ENCODE results near the gene PPP2R5C. TPM values are rescaled to one million over a fixed set of nuclear protein-coding genes. Genes with fewer than 3 reads are reported as not detected.

The PPP2R5C gene
- total RNA-seq, 1 experiment from 2014 or later, result 96.1 TPM

DNA sequence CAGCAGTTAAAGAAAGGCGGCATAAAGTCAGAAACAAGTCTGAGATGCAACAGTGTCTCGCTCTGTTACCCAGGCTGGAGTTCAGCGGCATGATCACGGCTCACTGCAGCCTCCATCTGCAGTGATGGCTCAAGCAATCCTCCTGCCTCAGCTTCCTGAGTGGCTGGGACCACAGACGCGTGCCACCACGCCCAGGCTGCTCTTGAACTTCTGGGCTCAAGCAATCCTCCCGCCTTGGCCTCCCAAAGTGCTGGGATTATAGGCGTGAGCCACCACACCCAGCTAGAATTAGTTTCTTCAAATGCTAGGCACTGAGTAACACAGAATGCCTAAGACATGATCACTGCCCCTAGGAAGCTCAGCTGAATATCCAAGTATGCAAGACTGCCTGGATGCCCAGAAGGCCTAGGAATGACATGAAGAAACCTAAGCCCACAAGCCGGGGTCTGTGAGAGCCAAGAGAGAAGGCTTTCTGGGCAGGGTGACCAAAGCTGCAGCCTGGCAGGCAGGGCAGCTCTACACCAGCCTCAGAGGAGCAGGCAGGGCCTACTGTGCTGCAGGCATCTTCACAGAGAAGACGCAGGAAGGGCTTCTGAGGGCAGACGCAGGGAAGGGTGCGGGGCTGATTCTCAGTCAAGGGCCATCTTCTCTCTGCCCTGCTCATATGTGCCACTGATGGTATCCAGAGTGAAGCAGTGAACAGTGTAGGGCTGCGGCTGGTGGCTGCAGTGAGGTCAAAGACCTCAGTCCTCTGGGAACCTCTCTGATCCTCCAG is 4.3 kb upstream of the PPP2R5C start:
- Histone ChIP-seq H3K27me3 (ENCODE audit: low read length) (no peaks in the 10 kb centered on the region), H3K4me1 (ENCODE audit: insufficient read depth, low read length) (peaks cover 5% of the 10 kb centered on the region), H2AFZ (ENCODE audit: low read length) (no peak overlapping the region), H3K9me3 (ENCODE audit: low read length) (no peaks in the 10 kb centered on the region), H3K9ac (ENCODE audit: low read length) (no peak overlapping the region), H3K36me3 (ENCODE audit: low read depth, low read length) (no peaks in the 10 kb centered on the region), H3K4me3 (ENCODE audit: low read length) (no peak overlapping the region), H3K79me2 (ENCODE audit: low read length) (peaks cover 3% of the 10 kb centered on the region; the same call in 1 of the 2 replicates), H3K4me2 (ENCODE audit: low read length) (no peak overlapping the region), H3K9me2 (replicated peaks; ENCODE audit: low read length) (no peaks in the 10 kb centered on the region), H3F3A (ENCODE audit: low read length, unreplicated experiment) (no peaks in the 10 kb centered on the region), H3K27ac (ENCODE audit: low read length) (no peak overlapping the region), H4K20me1 (ENCODE audit: low read length) (no peaks in the 10 kb centered on the region)
- BruUV-seq (replicated peaks), result no TSS peak
- TF ChIP-seq, protein P1, sequence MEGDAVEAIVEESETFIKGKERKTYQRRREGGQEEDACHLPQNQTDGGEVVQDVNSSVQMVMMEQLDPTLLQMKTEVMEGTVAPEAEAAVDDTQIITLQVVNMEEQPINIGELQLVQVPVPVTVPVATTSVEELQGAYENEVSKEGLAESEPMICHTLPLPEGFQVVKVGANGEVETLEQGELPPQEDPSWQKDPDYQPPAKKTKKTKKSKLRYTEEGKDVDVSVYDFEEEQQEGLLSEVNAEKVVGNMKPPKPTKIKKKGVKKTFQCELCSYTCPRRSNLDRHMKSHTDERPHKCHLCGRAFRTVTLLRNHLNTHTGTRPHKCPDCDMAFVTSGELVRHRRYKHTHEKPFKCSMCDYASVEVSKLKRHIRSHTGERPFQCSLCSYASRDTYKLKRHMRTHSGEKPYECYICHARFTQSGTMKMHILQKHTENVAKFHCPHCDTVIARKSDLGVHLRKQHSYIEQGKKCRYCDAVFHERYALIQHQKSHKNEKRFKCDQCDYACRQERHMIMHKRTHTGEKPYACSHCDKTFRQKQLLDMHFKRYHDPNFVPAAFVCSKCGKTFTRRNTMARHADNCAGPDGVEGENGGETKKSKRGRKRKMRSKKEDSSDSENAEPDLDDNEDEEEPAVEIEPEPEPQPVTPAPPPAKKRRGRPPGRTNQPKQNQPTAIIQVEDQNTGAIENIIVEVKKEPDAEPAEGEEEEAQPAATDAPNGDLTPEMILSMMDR (conservative IDR thresholded peaks at IDR 0.05; ENCODE audit: low read depth, low read length), result no peak
- TF ChIP-seq EZH2phosphoT487 (IDR thresholded peaks at IDR 0.05; ENCODE audit: borderline replicate concordance, low read length) (no peak), EZH2 (IDR thresholded peaks at IDR 0.05; ENCODE audit: low read length, unreplicated experiment) (no peak)
- intact Hi-C loops (cut with micrococcal nuclease), result no loop called here
- POLR2A ChIA-PET (ENCODE audit: unreplicated experiment), result no interaction called here
- DNase-seq (no peak), ATAC-seq (no peak)
- CTCF ChIA-PET, result no interaction called here

DNA sequence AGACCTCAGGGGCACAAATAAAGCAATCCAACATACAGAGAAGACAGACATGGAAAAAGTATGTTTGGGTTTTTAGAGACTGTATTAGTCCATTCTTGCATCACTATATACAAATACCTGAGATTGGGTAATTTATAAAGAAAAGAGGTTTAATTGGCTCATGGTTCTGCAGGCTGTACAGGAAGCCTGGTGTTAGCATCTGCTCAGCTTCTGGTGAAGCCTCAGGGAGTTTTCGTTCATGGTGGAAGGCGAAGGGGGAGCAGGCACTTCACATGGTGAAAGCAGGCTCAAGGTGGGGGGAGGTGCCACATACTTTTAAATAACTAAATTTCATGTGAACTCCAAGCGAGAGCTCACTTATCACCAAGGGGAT is 3.7 kb upstream of the PPP2R5C start:
- Histone ChIP-seq H3K9me3 (ENCODE audit: low read length) (no peaks in the 10 kb centered on the region), H3K27me3 (ENCODE audit: low read length) (no peaks in the 10 kb centered on the region), H4K20me1 (ENCODE audit: low read length) (no peaks in the 10 kb centered on the region), H3F3A (ENCODE audit: low read length, unreplicated experiment) (no peaks in the 10 kb centered on the region), H2AFZ (ENCODE audit: low read length) (no peak overlapping the region), H3K27ac (ENCODE audit: low read length) (no peak overlapping the region), H3K79me2 (ENCODE audit: low read length) (peaks cover 8% of the 10 kb centered on the region; the same call in 1 of the 2 replicates), H3K4me2 (ENCODE audit: low read length) (no peak overlapping the region), H3K4me3 (ENCODE audit: low read length) (no peak overlapping the region), H3K36me3 (ENCODE audit: low read depth, low read length) (no peaks in the 10 kb centered on the region), H3K4me1 (ENCODE audit: insufficient read depth, low read length) (peaks cover 9% of the 10 kb centered on the region), H3K9me2 (replicated peaks; ENCODE audit: low read length) (no peaks in the 10 kb centered on the region), H3K9ac (ENCODE audit: low read length) (no peak overlapping the region)
- no peak for DNase-seq
- CTCF ChIA-PET, result no interaction called here
- no TSS peak for BruUV-seq (replicated peaks)
- POLR2A ChIA-PET (ENCODE audit: unreplicated experiment), result no interaction called here
- TF ChIP-seq, protein P1 (conservative IDR thresholded peaks at IDR 0.05; ENCODE audit: low read depth, low read length), result no peak
- TF ChIP-seq EZH2 (IDR thresholded peaks at IDR 0.05; ENCODE audit: low read length, unreplicated experiment) (no peak), EZH2phosphoT487 (IDR thresholded peaks at IDR 0.05; ENCODE audit: borderline replicate concordance, low read length) (no peak)
- intact Hi-C loops (cut with micrococcal nuclease), result no loop called here
- no peak for ATAC-seq

- ATAC-seq (no peak), DNase-seq (no peak)
- Histone ChIP-seq H3K9me3 (ENCODE audit: low read length) (no peaks in the 10 kb centered on the region), H3K4me1 (ENCODE audit: insufficient read depth, low read length) (peaks cover 12% of the 10 kb centered on the region), H4K20me1 (ENCODE audit: low read length) (no peaks in the 10 kb centered on the region), H3K36me3 (ENCODE audit: low read depth, low read length) (no peaks in the 10 kb centered on the region), H2AFZ (ENCODE audit: low read length) (no peak overlapping the region), H3K9ac (ENCODE audit: low read length) (no peak overlapping the region), H3K79me2 (ENCODE audit: low read length) (peaks cover 12% of the 10 kb centered on the region; the same call in 1 of the 2 replicates), H3K4me3 (ENCODE audit: low read length) (no peak overlapping the region), H3K27ac (ENCODE audit: low read length) (no peak overlapping the region), H3K4me2 (ENCODE audit: low read length) (no peak overlapping the region), H3F3A (ENCODE audit: low read length, unreplicated experiment) (no peaks in the 10 kb centered on the region), H3K9me2 (replicated peaks; ENCODE audit: low read length) (no peaks in the 10 kb centered on the region), H3K27me3 (ENCODE audit: low read length) (no peaks in the 10 kb centered on the region)
- ChIA-PET POLR2A (ENCODE audit: unreplicated experiment) (no interaction called here), CTCF (interaction anchor here (1.1 kb wide), 1 partner anchor 52 kb away, joined by 4 read pairs; no protein-coding TSS in a partner anchor)
- TF ChIP-seq EZH2phosphoT487 (IDR thresholded peaks at IDR 0.05; ENCODE audit: borderline replicate concordance, low read length), result no peak
- TF ChIP-seq, protein P1 (conservative IDR thresholded peaks at IDR 0.05; ENCODE audit: low read depth, low read length), result no peak
- TF ChIP-seq EZH2 (IDR thresholded peaks at IDR 0.05; ENCODE audit: low read length, unreplicated experiment), result no peak
- no TSS peak for BruUV-seq (replicated peaks)
- intact Hi-C loops (cut with micrococcal nuclease), result no loop called here
Observed at GRCh38 chr14:101758913-101759593, 2.5 kb upstream of the PPP2R5C start.
